HEK293 (cell line): ENCODE results near the gene KCNK4.

Experiments
- CTCF ChIA-PET: fragments of 350-600 bp; formaldehyde crosslinking; extraction: SDS; loops from one replicate; lab custom pipeline; 2021; ENCODE audit warnings: antibody characterized with exemption; lab: Yijun Ruan, JAX
- POLR2A ChIA-PET: fragments of 300-600 bp; formaldehyde crosslinking; extraction: SDS; loops from one replicate; lab custom pipeline; 2020; ENCODE audit warnings: antibody characterized with exemption, inconsistent platforms; lab: Yijun Ruan, JAX
- H3K27ac ChIP-seq: fragments of 200-500 bp; sonication (Bioruptor generic); 2 replicates; pipeline ENCODE4 v1.5.1; 2014; ENCODE audit warnings: low read depth, low read length, control low read depth, inconsistent platforms; ENCODE audit errors: extremely low read depth
- H3K36me3 ChIP-seq, 2 experiments: fragments of 200-500 bp in 1 of 2; sonication (Bioruptor generic) in 1 of 2; 1 replicate in 1 of 2; 2 replicates in 1 of 2; pipeline ENCODE4 v1.5.1; 2014 to 2017; ENCODE audit warnings: inconsistent platforms in 2 of 2, low read length in 2 of 2; ENCODE audit not compliant: control insufficient read depth in 2 of 2, insufficient read depth in 1 of 2
- H3K4me1 ChIP-seq: fragments of 200-500 bp; sonication (Bioruptor generic); 2 replicates; pipeline ENCODE4 v1.5.1; 2014; ENCODE audit warnings: mild to moderate bottlenecking, low read length, inconsistent platforms; ENCODE audit not compliant: control insufficient read depth, insufficient read depth
- H3K4me3 ChIP-seq: 2 replicates; pipeline ENCODE4 v1.5.1; 2011; ENCODE audit warnings: low read depth, mild to moderate bottlenecking, control low read depth, low read length, moderate library complexity
- H3K9me3 ChIP-seq: fragments of 200-500 bp; sonication (Bioruptor generic); 2 replicates; pipeline ENCODE4 v1.5.1; 2014; ENCODE audit warnings: low read depth, low read length, inconsistent platforms; ENCODE audit not compliant: control insufficient read depth, insufficient read depth
- EGR2 ChIP-seq: fragments of 450-650 bp; formaldehyde crosslinking; IDR thresholded peaks from 2 replicates; pipeline ENCODE4 v1.5.1; 2016; ENCODE audit warnings: low read depth, missing biosample characterization, missing genetic modification characterization
- GFI1B ChIP-seq: fragments of 450-650 bp; formaldehyde crosslinking; IDR thresholded peaks from 2 replicates; pipeline ENCODE4 v1.5.1; 2016; ENCODE audit warnings: missing biosample characterization, missing genetic modification characterization
- ZBTB17 ChIP-seq: fragments of 450-650 bp; formaldehyde crosslinking; IDR thresholded peaks from 2 replicates; pipeline ENCODE4 v1.5.1; 2016; ENCODE audit warnings: missing biosample characterization, missing genetic modification characterization
- ZFHX2 ChIP-seq: fragments of 450-650 bp; formaldehyde crosslinking; conservative IDR thresholded peaks from 2 replicates; pipeline ENCODE4 v1.5.1; 2016; ENCODE audit warnings: missing biosample characterization, missing genetic modification characterization
- ZNF169 ChIP-seq: fragments of 450-650 bp; formaldehyde crosslinking; IDR thresholded peaks from 2 replicates; pipeline ENCODE4 v1.5.1; 2016; ENCODE audit warnings: missing biosample characterization, missing genetic modification characterization
- ZNF18 ChIP-seq: fragments of 450-650 bp; formaldehyde crosslinking; IDR thresholded peaks from 2 replicates; pipeline ENCODE4 v1.5.1; 2016; ENCODE audit warnings: missing biosample characterization, missing genetic modification characterization
- ZNF280C ChIP-seq: fragments of 450-650 bp; formaldehyde crosslinking; IDR thresholded peaks from 2 replicates; pipeline ENCODE4 v1.5.1; 2016; ENCODE audit warnings: missing biosample characterization, missing genetic modification characterization
- ZNF324 ChIP-seq: fragments of 450-650 bp; formaldehyde crosslinking; IDR thresholded peaks from 2 replicates; pipeline ENCODE4 v1.5.1; 2016; ENCODE audit warnings: missing biosample characterization, missing genetic modification characterization
- ZNF610 ChIP-seq: fragments of 450-650 bp; formaldehyde crosslinking; IDR thresholded peaks from 2 replicates; pipeline ENCODE4 v1.5.1; 2016; ENCODE audit warnings: missing biosample characterization, missing genetic modification characterization, borderline replicate concordance
- ZNF701 ChIP-seq: fragments of 450-650 bp; formaldehyde crosslinking; IDR thresholded peaks from 2 replicates; pipeline ENCODE4 v1.5.1; 2016; ENCODE audit warnings: missing biosample characterization, missing genetic modification characterization
- ZNF785 ChIP-seq: fragments of 450-650 bp; formaldehyde crosslinking; IDR thresholded peaks from 2 replicates; pipeline ENCODE4 v1.5.1; 2016; ENCODE audit warnings: missing biosample characterization, missing genetic modification characterization
- TF ChIP-seq, protein P1 (sequence below): fragments of 450-650 bp; formaldehyde crosslinking; IDR thresholded peaks from 2 replicates; pipeline ENCODE4 v1.5.1; 2016; ENCODE audit warnings: missing biosample characterization, missing genetic modification characterization

Gene KCNK4

DNA sequence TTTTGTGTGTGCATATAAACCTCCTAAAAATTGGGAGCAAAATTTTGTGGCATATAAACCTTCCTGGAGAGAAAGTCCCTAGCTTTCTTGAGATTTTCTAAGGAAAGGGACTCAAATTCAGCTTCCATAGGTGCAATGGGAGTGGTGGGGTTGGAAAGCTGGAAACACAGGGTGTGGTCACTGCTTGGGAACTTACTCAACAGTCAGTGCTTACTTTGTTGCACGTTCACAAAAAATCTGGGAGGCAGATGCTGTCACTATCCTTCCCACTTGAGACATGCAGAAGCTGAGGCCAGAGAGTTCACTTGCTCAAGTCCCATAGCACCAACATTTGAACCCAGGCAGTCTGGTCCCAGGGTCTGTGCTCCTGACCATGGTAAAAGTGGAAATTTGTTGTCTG is 5.1 kb downstream of the KCNK4 start:
- CTCF ChIA-PET: interaction anchor here (0.6 to 1.7 kb wide), 7 partner anchors 8 to 467 kb away, joined by 3 to 13 read pairs (median 4); partner anchors contain the start of gene PLCB3
- TF ChIP-seq ZNF701 (tag by site-specific recombination): no peak
- TF ChIP-seq ZNF610 (tag by site-specific recombination): no peak
- TF ChIP-seq ZNF18 (tag by site-specific recombination): no peak
- TF ChIP-seq, protein P1, sequence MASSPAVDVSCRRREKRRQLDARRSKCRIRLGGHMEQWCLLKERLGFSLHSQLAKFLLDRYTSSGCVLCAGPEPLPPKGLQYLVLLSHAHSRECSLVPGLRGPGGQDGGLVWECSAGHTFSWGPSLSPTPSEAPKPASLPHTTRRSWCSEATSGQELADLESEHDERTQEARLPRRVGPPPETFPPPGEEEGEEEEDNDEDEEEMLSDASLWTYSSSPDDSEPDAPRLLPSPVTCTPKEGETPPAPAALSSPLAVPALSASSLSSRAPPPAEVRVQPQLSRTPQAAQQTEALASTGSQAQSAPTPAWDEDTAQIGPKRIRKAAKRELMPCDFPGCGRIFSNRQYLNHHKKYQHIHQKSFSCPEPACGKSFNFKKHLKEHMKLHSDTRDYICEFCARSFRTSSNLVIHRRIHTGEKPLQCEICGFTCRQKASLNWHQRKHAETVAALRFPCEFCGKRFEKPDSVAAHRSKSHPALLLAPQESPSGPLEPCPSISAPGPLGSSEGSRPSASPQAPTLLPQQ (tag by site-specific recombination): no peak
- TF ChIP-seq ZNF280C (tag by site-specific recombination): no peak
- no peak for TF ChIP-seq ZNF785 (tag by site-specific recombination)
- TF ChIP-seq, all 188 proteins: peak for 0
- H3K4me3 ChIP-seq: no peak overlapping the region
- POLR2A ChIA-PET: no interaction called here
- H3K27ac ChIP-seq: no peak overlapping the region
- no peaks in the 10 kb centered on the region for H3K9me3 ChIP-seq
- no peaks in the 10 kb centered on the region for H3K36me3 ChIP-seq
- no peaks in the 10 kb centered on the region for H3K4me1 ChIP-seq

GRCh38 chr11:64296830-64297698 is 6.0 kb downstream of the KCNK4 start:
- CTCF ChIA-PET: interaction anchor here (0.6 to 1.7 kb wide), 8 partner anchors 7 to 468 kb away, joined by 3 to 13 read pairs (median 4); partner anchors contain the start of gene PLCB3
- POLR2A ChIA-PET: no interaction called here
- H3K4me1 ChIP-seq: no peaks in the 10 kb centered on the region

DNA sequence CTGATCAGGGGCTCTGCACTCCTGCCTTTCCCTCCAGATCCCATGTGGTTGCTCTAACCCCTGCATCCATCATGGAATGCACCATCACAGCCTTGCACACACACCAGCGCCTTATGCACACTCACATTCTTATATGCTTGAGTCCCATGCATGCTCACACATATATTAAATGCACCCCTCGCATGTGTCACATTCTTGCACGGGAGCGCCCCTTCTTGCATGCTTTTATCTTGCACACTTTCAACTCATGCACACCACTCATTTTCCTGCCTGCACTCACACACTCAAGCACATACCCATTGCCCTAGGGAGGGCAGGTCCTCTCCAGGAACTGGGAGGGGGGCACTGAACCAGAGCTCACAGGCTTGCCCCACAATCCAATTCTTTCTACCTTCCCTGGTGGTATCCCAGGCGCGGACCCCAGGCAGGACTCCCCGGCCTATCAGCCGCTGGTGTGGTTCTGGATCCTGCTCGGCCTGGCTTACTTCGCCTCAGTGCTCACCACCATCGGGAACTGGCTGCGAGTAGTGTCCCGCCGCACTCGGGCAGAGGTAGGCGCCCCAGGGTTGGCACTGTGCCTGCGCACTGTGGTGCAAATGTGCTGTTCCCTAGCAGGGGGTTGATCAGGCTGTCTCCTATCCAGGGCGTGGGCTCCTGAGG is 6.7 kb downstream of the KCNK4 start:
- Histone ChIP-seq H3K4me3 (no peak overlapping the region), H3K36me3 (no peaks in the 10 kb centered on the region), H3K4me1 (no peaks in the 10 kb centered on the region), H3K9me3 (no peaks in the 10 kb centered on the region), H3K27ac (no peak overlapping the region)
- ChIA-PET CTCF (interaction anchor here (0.6 kb wide), 1 partner anchor 11 kb away, joined by 3 read pairs; no protein-coding TSS in a partner anchor), POLR2A (no interaction called here)
- TF ChIP-seq ZBTB17 (tag by site-specific recombination): peak; percentile 36
- TF ChIP-seq GFI1B: no peak

More at GRCh38 chr11:64296830-64297698, 6.0 kb downstream of the KCNK4 start:
- peak; percentile 27; the same call in 1 of the 2 replicates for TF ChIP-seq EGR2 (tag by site-specific recombination)
- 0 out of 2 replicates have a peak, but pooled peaks have one; percentile 18 for TF ChIP-seq ZFHX2 (tag by site-specific recombination)
- TF ChIP-seq ZNF169: no peak
- TF ChIP-seq ZNF324 (tag by site-specific recombination): no peak
- no peak overlapping the region for H3K4me3 ChIP-seq
- H3K9me3 ChIP-seq: no peaks in the 10 kb centered on the region
- H3K27ac ChIP-seq: no peak overlapping the region
- H3K36me3 ChIP-seq: no peaks in the 10 kb centered on the region
